HepG2 (cell line): ENCODE results near the gene TNFRSF6B. TPM values are rescaled to one million over a fixed set of nuclear protein-coding genes. Genes with fewer than 3 reads are reported as not detected.

Source experiments
- ATAC-seq: fragments of 200-7000 bp; cut with Tn5 transposase; 3 replicates; pipeline ENCODE4 v1.9.1; 2020; ENCODE audit warnings: mild to moderate bottlenecking, moderate library complexity
- BruUV-seq: library from RNA; stranded (reverse); fragments of 400-500 nt; replicated peaks from 2 replicates; lab custom pipeline; 2021; lab: Mats Ljungman, UMichigan
- CTCF ChIA-PET: fragments of 300-600 bp; formaldehyde crosslinking; extraction: SDS; loops from one replicate; lab custom pipeline; 2021; ENCODE audit warnings: low total read pairs, inconsistent platforms, low intra/inter-chr PET ratio; lab: Yijun Ruan, JAX
- POLR2A ChIA-PET: fragments of 350-600 bp; sonication (Branson Sonifier 250); formaldehyde crosslinking; loops from one replicate; lab custom pipeline; 2020; ENCODE audit warnings: antibody characterized with exemption, inconsistent platforms; lab: Yijun Ruan, JAX
- DNase-seq: peaks from one replicate; pipeline ENCODE4 v3.0.0-alpha.2; 2015; ENCODE audit warnings: low spot score
- FAIRE-seq: peaks from 3 replicates; lab custom pipeline; 2011; peaks lifted over from hg19 to GRCh38; lab: Jason Lieb, UNC
- H2AFZ ChIP-seq: one replicate; pipeline ENCODE4 v1.6.1; 2011; ENCODE audit warnings: low read length, inconsistent platforms
- H3K27ac ChIP-seq: fragments of 300-600 bp; 3 replicates; pipeline ENCODE4 v1.8.0; 2011; ENCODE audit warnings: mixed run types, mild to moderate bottlenecking, mixed read lengths, low read length, inconsistent platforms; ENCODE audit not compliant: insufficient read depth; ENCODE audit errors: extremely low read length
- H3K27me3 ChIP-seq, 2 experiments: fragments of 200-600 bp in 1 of 2; 2 replicates in 1 of 2; 3 replicates in 1 of 2; pipeline versions ENCODE4 v1.6.0 to v1.8.0; 2011; ENCODE audit warnings: low read length in 2 of 2, mild to moderate bottlenecking in 2 of 2, moderate library complexity in 2 of 2, inconsistent platforms in 1 of 2; ENCODE audit not compliant: insufficient read depth in 2 of 2, control insufficient read depth in 1 of 2
- H3K36me3 ChIP-seq, 2 experiments: fragments of 200-600 bp in 1 of 2; replicated peaks in 1 of 2; 2 replicates in 1 of 2; 3 replicates in 1 of 2; pipeline versions ENCODE4 v1.5.1 to v1.8.0; 2011; ENCODE audit warnings: low read length in 2 of 2, inconsistent platforms in 1 of 2; ENCODE audit not compliant: insufficient read depth in 2 of 2, control insufficient read depth in 1 of 2
- H3K4me1 ChIP-seq: 2 replicates; pipeline ENCODE4 v1.5.1; 2012; ENCODE audit warnings: low read length, inconsistent platforms; ENCODE audit not compliant: insufficient read depth
- H3K4me2 ChIP-seq: 2 replicates; pipeline ENCODE4 v1.6.0; 2011; ENCODE audit warnings: low read depth, low read length, inconsistent platforms
- H3K4me3 ChIP-seq, 3 experiments: fragments of 200-600 bp in 1 of 3; sonication (generic), shearing (Covaris generic) in 1 of 3; replicated peaks in 1 of 3; 2 replicates each; pipeline ENCODE4 v1.5.1; 2011 to 2016; ENCODE audit warnings: low read length in 3 of 3, inconsistent platforms in 2 of 3, low read depth in 2 of 3, mild to moderate bottlenecking in 2 of 3, control low read depth in 1 of 3, mixed read lengths in 1 of 3; ENCODE audit not compliant: insufficient read depth in 1 of 3
- H3K79me2 ChIP-seq: one replicate; pipeline ENCODE4 v1.6.1; 2011; ENCODE audit warnings: low read length, inconsistent platforms; ENCODE audit not compliant: insufficient read depth
- H3K9ac ChIP-seq: 2 replicates; pipeline ENCODE4 v1.6.0; 2011; ENCODE audit warnings: mild to moderate bottlenecking, low read depth, low read length, inconsistent platforms; ENCODE audit not compliant: insufficient read depth
- H3K9me3 ChIP-seq: 2 replicates; pipeline ENCODE4 v1.5.1; 2012; ENCODE audit warnings: mild to moderate bottlenecking, low read length
- H4K20me1 ChIP-seq: 2 replicates; pipeline ENCODE4 v1.6.0; 2011; ENCODE audit warnings: inconsistent platforms, mild to moderate bottlenecking, low read length, moderate library complexity; ENCODE audit not compliant: insufficient read depth
- ARNT2 ChIP-seq: sonication (generic); formaldehyde crosslinking; IDR thresholded peaks from 2 replicates; pipeline ENCODE4 v1.8.0; 2022; ENCODE audit warnings: mild to moderate bottlenecking, low read depth, missing genetic modification reagents, moderate library complexity
- HOXA7 ChIP-seq: sonication (generic); formaldehyde crosslinking; IDR thresholded peaks from 2 replicates; pipeline ENCODE4 v1.8.1; 2022; ENCODE audit warnings: mild to moderate bottlenecking, missing genetic modification reagents, moderate library complexity
- JDP2 ChIP-seq: sonication (generic); formaldehyde crosslinking; IDR thresholded peaks from 2 replicates; pipeline ENCODE4 v1.8.1; 2022; ENCODE audit warnings: missing genetic modification reagents, borderline replicate concordance
- KLF6 ChIP-seq: IDR thresholded peaks from 2 replicates; pipeline ENCODE4 v1.8.0; 2016; ENCODE audit warnings: missing biosample characterization, missing genetic modification reagents
- MXD4 ChIP-seq: IDR thresholded peaks from 2 replicates; pipeline ENCODE4 v1.6.1; 2016; ENCODE audit warnings: mild to moderate bottlenecking, missing biosample characterization, missing genetic modification reagents
- NCOR1 ChIP-seq: fragments of 200-600 bp; sonication (generic); IDR thresholded peaks from 2 replicates; pipeline ENCODE4 v1.7.0; 2017; ENCODE audit warnings: antibody characterized with exemption, low read length, borderline replicate concordance
- NR2F2 ChIP-seq: IDR thresholded peaks from 2 replicates; pipeline ENCODE4 v1.6.1; 2012; ENCODE audit warnings: low read depth, inconsistent platforms, borderline replicate concordance
- PAF1 ChIP-seq: IDR thresholded peaks from 2 replicates; pipeline ENCODE4 v1.6.1; 2016; ENCODE audit warnings: missing genetic modification reagents, missing compliant biosample characterization
- PCBP1 ChIP-seq: fragments of 200-400 bp; formaldehyde crosslinking; IDR thresholded peaks from 2 replicates; pipeline ENCODE4 v1.6.1; 2017; ENCODE audit warnings: mild to moderate bottlenecking, low read depth, low read length, borderline replicate concordance
- SOX13 ChIP-seq, 3 experiments: fragments of 450-650 bp in 1 of 3; sonication (generic) in 1 of 3; formaldehyde crosslinking in 1 of 3; IDR thresholded peaks in 2 of 3; conservative IDR thresholded peaks in 1 of 3; 2 replicates each; pipeline versions ENCODE4 v1.5.0 to v1.6.1; 2016 to 2020; ENCODE audit warnings: antibody characterized with exemption in 1 of 3, mild to moderate bottlenecking in 1 of 3, missing compliant biosample characterization in 1 of 3, missing genetic modification reagents in 1 of 3, moderate library complexity in 1 of 3
- SP2 ChIP-seq: sonication (generic); formaldehyde crosslinking; IDR thresholded peaks from 2 replicates; pipeline ENCODE4 v1.5.1; 2020; ENCODE audit warnings: mild to moderate bottlenecking, missing genetic modification reagents
- SP4 ChIP-seq: sonication (generic); formaldehyde crosslinking; IDR thresholded peaks from 2 replicates; pipeline ENCODE4 v1.8.1; 2023; ENCODE audit warnings: mild to moderate bottlenecking, missing genetic modification reagents
- SP5 ChIP-seq: IDR thresholded peaks from 2 replicates; pipeline ENCODE4 v1.6.1; 2016; ENCODE audit warnings: low read depth, borderline replicate concordance
- SPEN ChIP-seq: sonication (generic); formaldehyde crosslinking; IDR thresholded peaks from 2 replicates; pipeline ENCODE4 v1.5.1; 2020; ENCODE audit warnings: low read depth, mild to moderate bottlenecking, missing genetic modification reagents
- ZNF264 ChIP-seq: sonication (generic); formaldehyde crosslinking; IDR thresholded peaks from 2 replicates; pipeline ENCODE4 v1.4.0; 2020; ENCODE audit warnings: missing genetic modification reagents
- ZNF343 ChIP-seq: sonication (generic); formaldehyde crosslinking; IDR thresholded peaks from 2 replicates; pipeline ENCODE4 v1.4.0; 2020; ENCODE audit warnings: mild to moderate bottlenecking, missing genetic modification reagents
- ZNF713 ChIP-seq: sonication (generic); formaldehyde crosslinking; IDR thresholded peaks from 2 replicates; pipeline ENCODE4 v1.4.0; 2020; ENCODE audit warnings: mild to moderate bottlenecking, missing genetic modification reagents
- ZNF75D ChIP-seq: sonication (generic); formaldehyde crosslinking; IDR thresholded peaks from 2 replicates; pipeline ENCODE4 v1.8.1; 2023; ENCODE audit warnings: missing genetic modification reagents, mild to moderate bottlenecking, borderline replicate concordance
- WGBS: methylation state at CpG from one replicate; pipeline ENCODE4 v1.1.6; 2017; ENCODE audit warnings: low lambda C conversion rate; 5-methylcytosine and 5-hydroxymethylcytosine counted together
- in situ Hi-C: cut with HindIII; loops from 2 replicates; pipeline ENCODE4 v1.10.0; 2017; ENCODE audit warnings: low pct_unique_long_range_greater_than_20kb; ENCODE audit not compliant: extremely low pct_ligation_motif_present
- intact Hi-C: fragments of 100-400 bp; cut with micrococcal nuclease; formaldehyde crosslinking; loops from one replicate; pipeline ENCODE4 v1.10.0; 2022; ENCODE audit not compliant: unreplicated experiment
- polyA plus RNA-seq, 8 experiments: library from polyadenylated mRNA; depleted of rRNA in 3 of 8; stranded (reverse) in 7 of 8; unstranded in 1 of 8; fragments of >200 nt; fragmentation: Illumina TruSeq in 4 of 8; extraction: Trizol in 4 of 8; gene quantifications; 2 replicates each; pipeline versions ENCODE4 v1.2.1 to v1.2.3, GENCODE V29; 2011 to 2016; ENCODE audit warnings: low read depth in 4 of 8, missing spikeins in 1 of 8, mixed read lengths in 1 of 8; ENCODE audit not compliant: insufficient read depth in 1 of 8
- total RNA-seq, 5 experiments: library from RNA; depleted of rRNA; stranded (reverse); fragments of >200 nt; fragmentation: Illumina TruSeq; extraction: Trizol; gene quantifications; 2 replicates each; pipeline ENCODE4 v1.2.3, GENCODE V29; 2016; ENCODE audit warnings: low read depth in 1 of 5
- TF ChIP-seq, protein P1 (sequence below): sonication (generic); formaldehyde crosslinking; IDR thresholded peaks from 2 replicates; pipeline ENCODE4 v1.5.0; 2020; ENCODE audit warnings: mild to moderate bottlenecking, low read depth, missing genetic modification reagents, borderline replicate concordance
- TF ChIP-seq, protein P2 (sequence below): sonication (generic); formaldehyde crosslinking; IDR thresholded peaks from 2 replicates; pipeline ENCODE4 v1.5.0; 2020; ENCODE audit warnings: missing genetic modification reagents

The TNFRSF6B gene
- total and polyA plus RNA-seq, 2 of the 13 experiments (the other 11 are each of a cell fraction or from before 2014, with no cell fraction given) = 0.24 TPM; not detected in 1

DNA sequence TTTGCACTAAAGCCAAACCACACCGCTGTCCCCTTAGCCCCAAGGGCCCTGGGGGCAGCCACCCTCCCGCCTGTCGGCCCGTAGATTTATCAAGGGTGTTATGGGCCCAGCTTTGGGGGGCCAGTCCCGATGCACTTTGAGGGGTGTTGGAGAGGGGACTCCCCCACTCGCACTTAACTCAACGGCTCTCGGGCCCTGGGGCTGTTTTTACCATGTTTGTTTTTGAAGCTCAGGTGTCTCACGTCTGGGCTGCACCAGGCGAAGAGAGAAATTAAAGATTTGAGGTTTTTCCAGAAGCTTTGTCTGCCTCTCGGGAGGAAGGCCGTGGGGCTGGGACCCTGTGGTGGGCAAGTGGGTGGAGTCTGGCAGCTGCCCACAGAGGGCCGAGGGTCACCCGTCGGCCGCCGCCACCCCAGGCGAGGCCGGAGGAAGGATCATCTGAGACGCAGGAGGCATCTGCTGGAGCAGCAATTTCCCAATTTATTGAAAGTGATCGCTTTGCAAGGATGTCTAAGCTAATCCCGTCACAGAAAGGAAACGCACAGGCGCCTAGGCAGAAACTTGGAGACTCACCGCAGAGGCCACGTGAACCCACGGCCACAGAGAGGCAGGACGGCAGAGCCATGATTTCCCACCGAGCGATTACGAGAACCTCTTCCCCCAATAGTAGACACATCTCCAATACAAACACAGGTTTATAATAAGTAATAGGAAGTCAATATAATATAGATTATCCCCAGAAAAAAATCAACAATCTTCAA lies 46.9 kb downstream of the TNFRSF6B start (continued):
- TF ChIP-seq ZNF713 (CRISPR knock-in tag) = no peak
- TF ChIP-seq NCOR1 = no peak
- TF ChIP-seq, all 625 proteins: peak for 15

DNA sequence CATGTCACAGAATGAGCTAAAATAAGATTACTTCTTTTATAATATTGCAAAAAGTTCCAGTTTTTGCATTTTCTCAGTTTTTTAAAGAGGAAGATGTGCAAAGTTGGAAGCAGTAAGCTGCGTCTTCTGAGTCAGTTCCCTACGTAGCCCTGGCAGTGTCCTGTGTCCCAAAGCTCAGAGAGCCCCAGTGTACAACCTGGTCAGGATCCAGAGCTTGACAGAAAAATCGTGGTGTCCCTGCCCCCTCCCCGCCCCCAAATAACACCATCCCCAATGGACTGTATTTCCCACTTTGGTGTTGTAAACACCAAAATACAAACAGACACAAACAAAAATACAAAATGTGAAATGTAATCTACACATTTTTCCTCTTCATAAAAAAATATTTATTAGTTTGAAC lies 47.7 kb downstream of the TNFRSF6B start:
- Histone ChIP-seq H3K27ac (peak overlapping the region; percentile 49), H3K9ac (no peak overlapping the region), H3K36me3 (peaks cover 17 to 27% of the 10 kb centered on the region in 2 experiments), H2AFZ (no peak overlapping the region), H3K27me3 (no peaks in the 10 kb centered on the region), H3K4me3 (peak overlapping the region in 1 of 3 experiments; percentile 3; a peak in 1 of 6 replicates), H3K4me2 (peak overlapping the region; percentile 77), H4K20me1 (no peaks in the 10 kb centered on the region), H3K9me3 (no peaks in the 10 kb centered on the region), H3K79me2 (peaks cover 11% of the 10 kb centered on the region), H3K4me1 (peaks cover 76% of the 10 kb centered on the region)
- ChIA-PET CTCF (no interaction called here), POLR2A (interaction anchor here (1.4 to 2.7 kb wide), 5 partner anchors 10 to 212 kb away, joined by 4 to 9 read pairs (median 5); partner anchors contain the start of gene UCKL1)
- no TSS peak for BruUV-seq
- DNase-seq (no peak), FAIRE-seq (no peak), ATAC-seq (no peak)
- in situ Hi-C loops (loop anchor here (5.0 kb wide), 1 partner anchor 37 kb away; the partner anchor contains the start of genes ARFRP1 and ZGPAT), intact Hi-C loops (loop anchor here (10.0 kb wide), 1 partner anchor 121 kb away; the partner anchor contains the start of genes ABHD16B and TPD52L2)
- 69% methylated on average over 4 of the region's 4 CpGs for WGBS
- TF ChIP-seq SPEN (CRISPR knock-in tag) (0 out of 2 replicates have a peak, but pooled peaks have one; percentile 4), ARNT2 (CRISPR knock-in tag) (0 out of 2 replicates have a peak, but pooled peaks have one; percentile 7), PAF1 (CRISPR knock-in tag) (peak; percentile 44; the same call in 1 of the 2 replicates), MXD4 (0 out of 2 replicates have a peak, but pooled peaks have one; percentile 1), SP2 (no peak), NR2F2 (0 out of 2 replicates have a peak, but pooled peaks have one; percentile 0), SOX13 (IDR thresholded peaks at IDR 0.05) (0 out of 2 replicates have a peak, but pooled peaks have one; percentile 19), SOX13 (CRISPR knock-in tag; conservative IDR thresholded peaks at IDR 0.05 in 1 of 2, IDR thresholded peaks at IDR 0.05 in 1 of 2) (no peak), PCBP1 (no peak), ZNF75D (CRISPR knock-in tag) (no peak), ZNF343 (peak; percentile 4; the same call in 1 of the 2 replicates), KLF6 (CRISPR knock-in tag) (0 out of 2 replicates have a peak, but pooled peaks have one; percentile 3), SP4 (CRISPR knock-in tag) (no peak), JDP2 (CRISPR knock-in tag) (no peak), SP5 (no peak), HOXA7 (CRISPR knock-in tag) (no peak), ZNF264 (CRISPR knock-in tag) (peak; percentile 15; the same call in 1 of the 2 replicates)
- TF ChIP-seq, protein P1, sequence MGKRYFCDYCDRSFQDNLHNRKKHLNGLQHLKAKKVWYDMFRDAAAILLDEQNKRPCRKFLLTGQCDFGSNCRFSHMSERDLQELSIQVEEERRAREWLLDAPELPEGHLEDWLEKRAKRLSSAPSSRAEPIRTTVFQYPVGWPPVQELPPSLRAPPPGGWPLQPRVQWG (CRISPR knock-in tag) = no peak
- TF ChIP-seq, protein P2, sequence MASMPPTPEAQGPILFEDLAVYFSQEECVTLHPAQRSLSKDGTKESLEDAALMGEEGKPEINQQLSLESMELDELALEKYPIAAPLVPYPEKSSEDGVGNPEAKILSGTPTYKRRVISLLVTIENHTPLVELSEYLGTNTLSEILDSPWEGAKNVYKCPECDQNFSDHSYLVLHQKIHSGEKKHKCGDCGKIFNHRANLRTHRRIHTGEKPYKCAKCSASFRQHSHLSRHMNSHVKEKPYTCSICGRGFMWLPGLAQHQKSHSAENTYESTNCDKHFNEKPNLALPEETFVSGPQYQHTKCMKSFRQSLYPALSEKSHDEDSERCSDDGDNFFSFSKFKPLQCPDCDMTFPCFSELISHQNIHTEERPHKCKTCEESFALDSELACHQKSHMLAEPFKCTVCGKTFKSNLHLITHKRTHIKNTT = 0 out of 2 replicates have a peak, but pooled peaks have one; percentile 44
